Retinal pigment epithelial cell (primary cell): Measurements from ENCODE around the gene GSTM3.

ENCODE experiments used
- DNase-seq: peaks from one replicate; pipeline ENCODE4 v3.0.0-alpha.2; 2010; ENCODE audit warnings: low read depth
- H3K4me3 ChIP-seq: 2 replicates; pipeline ENCODE4 v1.5.1; 2011; ENCODE audit warnings: mild to moderate bottlenecking, low read length, control low read depth, moderate library complexity
- TF ChIP-seq, protein P1 (sequence below): conservative IDR thresholded peaks from 2 replicates; pipeline ENCODE4 v1.5.1; 2011; ENCODE audit warnings: low read depth, low read length, control low read depth, inconsistent platforms

Gene GSTM3

DNA sequence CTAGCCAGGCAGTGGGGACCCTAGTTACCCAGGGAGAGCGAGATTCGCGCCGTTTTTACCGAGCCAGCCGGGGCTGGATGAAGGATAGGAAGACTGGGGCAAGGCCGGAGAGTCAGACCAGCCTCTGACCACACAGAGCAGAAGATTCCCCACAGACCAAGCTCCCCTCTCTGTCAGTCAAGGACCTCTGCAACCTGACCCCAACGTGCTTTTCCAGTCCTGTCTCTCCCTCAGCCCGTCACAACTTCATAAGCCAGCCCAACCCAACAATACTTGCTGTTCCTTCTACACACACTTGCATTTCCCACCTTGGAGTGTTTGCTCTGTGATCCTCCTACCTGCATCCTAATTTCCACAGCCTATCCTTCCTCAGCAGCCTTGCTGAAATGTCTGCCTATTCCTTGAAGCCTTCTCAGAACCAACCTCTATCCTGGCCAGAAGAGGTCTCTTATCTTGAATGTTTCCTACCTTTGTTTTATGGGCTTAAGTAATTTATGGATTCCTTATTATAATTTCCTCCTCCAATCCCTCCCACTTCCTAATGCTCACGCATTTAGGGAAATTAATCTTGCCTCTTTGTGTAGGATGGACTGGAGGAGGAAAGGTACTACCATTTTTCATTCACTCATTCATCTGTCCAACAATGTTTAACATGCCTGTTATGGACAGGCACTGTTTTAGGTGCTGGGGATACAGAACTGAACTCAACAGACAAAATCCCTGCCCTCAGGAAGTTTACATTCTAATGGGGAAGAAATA, at the start of gene GSTM3:
TSS of gene GSTM3 (minus strand) at position 424 of the 759 bp plus-strand sequence. CDS start 751 bp downstream, outside the sequence.
- no peak for DNase-seq
- TF ChIP-seq, protein P1, sequence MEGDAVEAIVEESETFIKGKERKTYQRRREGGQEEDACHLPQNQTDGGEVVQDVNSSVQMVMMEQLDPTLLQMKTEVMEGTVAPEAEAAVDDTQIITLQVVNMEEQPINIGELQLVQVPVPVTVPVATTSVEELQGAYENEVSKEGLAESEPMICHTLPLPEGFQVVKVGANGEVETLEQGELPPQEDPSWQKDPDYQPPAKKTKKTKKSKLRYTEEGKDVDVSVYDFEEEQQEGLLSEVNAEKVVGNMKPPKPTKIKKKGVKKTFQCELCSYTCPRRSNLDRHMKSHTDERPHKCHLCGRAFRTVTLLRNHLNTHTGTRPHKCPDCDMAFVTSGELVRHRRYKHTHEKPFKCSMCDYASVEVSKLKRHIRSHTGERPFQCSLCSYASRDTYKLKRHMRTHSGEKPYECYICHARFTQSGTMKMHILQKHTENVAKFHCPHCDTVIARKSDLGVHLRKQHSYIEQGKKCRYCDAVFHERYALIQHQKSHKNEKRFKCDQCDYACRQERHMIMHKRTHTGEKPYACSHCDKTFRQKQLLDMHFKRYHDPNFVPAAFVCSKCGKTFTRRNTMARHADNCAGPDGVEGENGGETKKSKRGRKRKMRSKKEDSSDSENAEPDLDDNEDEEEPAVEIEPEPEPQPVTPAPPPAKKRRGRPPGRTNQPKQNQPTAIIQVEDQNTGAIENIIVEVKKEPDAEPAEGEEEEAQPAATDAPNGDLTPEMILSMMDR: peak; percentile 6
- peak within 1 kb of the TSS; percentile 74 for H3K4me3 ChIP-seq

DNA sequence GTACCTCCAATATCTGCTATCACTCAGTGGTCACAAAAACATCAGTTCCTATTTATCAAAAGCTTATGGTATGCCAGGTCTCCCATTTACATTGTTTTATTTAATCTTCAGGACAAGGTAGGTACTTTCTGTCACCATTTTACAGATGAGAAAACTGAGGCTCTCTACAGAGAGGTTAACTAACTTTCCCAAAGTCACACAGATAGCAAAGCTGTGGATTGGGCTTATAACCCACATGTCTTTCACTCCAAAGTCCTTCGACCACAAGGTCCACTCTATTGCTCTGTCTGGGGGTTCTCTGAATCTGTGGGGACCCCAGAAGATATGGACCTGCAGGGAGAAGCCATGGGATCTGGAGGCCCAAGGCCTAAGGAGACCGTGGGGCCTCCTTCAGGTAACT, 49.5 kb upstream of the GSTM3 start:
- TF ChIP-seq, protein P1: no peak
- no peak for DNase-seq
- H3K4me3 ChIP-seq: no peak overlapping the region

DNA sequence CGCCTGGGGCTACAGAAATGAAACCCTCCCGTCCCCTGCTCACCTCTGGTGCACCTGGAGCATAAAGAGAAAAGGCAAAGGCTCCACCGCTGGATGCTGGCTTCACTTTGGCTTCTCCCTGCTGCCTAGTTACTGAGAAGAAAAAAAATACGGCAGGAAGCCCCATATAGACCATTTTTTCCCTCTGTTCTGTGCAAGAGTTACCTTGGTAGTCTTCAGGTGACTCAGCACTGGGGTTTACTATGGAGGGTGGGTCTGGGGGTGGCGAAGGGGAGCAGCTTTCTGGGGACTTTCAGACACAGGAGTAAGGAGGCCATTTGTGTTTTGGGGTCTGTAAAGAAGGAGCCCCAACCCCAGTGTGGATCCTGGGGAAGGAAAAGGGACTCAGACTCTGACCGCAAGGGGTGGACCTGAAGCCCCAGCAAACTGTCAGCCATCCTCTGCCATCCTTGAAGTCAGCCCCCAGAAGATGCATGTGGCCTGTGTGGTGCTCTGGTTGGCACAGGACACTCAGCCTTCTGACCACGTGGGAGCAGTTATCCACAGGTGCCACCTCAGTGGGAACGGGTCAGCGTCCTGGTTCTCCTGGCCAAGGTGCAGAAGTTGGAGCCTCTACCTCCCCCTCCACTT, 48.8 kb upstream of the GSTM3 start:
- TF ChIP-seq, protein P1: no peak
- DNase-seq: no peak
- H3K4me3 ChIP-seq: no peak overlapping the region

DNA sequence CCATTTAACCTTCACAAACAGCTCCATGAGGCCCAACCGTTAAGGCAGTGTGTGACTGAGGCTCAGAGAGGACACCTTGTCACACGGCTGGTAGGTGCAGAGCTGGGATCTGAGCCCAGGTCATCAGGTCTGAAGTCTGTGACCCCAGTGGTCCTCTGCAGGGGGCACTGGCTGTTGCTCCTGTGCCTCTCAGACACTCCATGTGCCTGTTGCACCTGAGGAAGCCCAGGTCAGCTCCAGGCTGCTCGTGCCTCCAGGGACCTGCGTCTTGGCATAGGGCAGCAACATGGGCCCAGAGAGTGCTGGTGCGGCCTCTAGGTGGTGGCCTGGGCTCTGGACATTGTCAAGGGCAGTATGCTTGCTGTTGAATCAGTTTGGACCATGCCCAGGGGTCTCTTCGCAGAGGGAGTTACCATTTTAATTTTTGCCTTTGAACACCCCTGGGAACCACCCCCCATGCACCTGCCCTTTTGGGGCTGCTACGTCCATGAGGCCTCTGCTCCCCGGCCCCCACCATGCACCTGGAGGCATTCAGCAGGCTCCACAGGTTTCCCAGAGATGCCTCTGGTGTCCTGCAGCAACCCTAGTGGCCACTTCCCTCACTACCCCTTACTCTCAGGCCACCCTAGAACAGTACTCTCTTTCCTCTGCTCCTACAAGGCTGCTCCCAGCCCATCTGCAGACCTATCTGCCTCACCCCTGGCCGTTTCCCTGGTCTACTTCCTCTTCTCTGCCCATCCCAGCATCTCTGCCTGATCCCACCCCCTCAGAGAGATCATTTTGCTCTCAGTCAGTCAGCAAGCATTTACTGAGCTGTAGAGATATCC, 48.1 kb upstream of the GSTM3 start:
- H3K4me3 ChIP-seq: no peak overlapping the region
- TF ChIP-seq, protein P1: peak; percentile 68
- DNase-seq: no peak

DNA sequence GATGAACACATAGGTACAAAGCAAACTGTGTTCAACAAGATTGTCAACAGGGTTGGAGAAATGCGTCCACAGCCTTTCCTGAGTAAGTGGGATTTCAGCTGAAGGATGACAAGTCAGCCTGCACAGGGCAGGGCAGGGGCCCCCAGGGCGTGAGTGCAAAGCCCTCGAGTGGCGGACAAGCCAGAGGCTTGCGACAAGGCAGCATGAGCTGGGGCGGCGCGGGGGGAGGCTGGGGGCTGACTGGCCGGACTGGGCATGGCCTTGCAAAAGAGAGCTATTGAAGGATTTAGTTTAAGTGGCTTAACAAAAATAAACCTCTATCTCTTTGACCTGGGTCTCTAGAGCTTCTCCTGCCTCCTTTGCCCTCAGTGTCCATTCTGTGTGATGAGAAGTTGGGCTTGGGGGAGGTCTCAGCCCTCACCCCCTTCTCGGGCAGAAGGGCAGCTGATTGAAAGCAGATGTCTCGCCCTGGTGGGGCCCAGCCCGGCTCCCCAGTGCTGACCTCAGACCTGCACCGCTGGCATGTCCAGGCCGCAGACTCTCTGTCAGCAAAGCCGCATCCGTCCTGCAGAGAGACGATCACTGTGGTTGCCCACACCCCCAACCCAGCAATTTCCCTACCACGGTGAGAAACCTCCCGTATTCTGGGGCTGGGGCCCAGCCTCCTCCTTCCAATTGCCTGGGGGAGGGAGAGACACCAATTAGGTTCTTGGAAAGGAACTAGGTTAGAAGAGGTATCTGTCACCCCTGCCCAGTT, 47.2 kb upstream of the GSTM3 start:
- H3K4me3 ChIP-seq: no peak overlapping the region
- DNase-seq: no peak
- TF ChIP-seq, protein P1: no peak

DNA sequence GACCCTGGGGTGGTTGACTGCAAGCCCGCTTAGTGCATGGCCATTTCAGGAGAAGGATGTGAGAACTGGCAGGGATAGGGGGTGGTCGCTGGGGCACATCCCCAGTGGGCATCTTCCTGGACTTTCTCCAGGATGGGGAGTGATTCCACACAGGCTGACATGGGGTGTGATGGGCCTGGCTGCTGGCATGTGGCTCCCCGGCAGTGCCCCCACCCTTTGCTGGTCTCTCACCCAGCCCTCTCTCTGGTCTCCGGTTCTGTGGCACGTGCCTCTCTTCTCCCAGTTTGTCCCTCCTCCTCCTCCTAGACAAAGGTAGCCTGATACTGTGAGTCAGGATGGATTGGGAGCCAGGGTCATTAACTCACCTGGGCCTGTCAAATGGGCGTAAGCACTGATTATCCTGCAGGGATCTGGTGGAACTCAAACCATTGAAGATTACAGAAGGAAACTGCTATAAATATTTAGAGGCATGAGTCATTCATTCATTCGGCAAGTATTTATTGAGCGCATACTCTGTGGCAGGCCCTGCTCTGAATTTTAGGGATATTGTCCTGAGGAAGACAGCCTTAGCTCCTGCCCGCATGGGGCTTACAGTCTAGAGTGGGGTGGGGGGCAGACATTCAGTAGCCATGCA, 46.5 kb upstream of the GSTM3 start:
- no peak overlapping the region for H3K4me3 ChIP-seq
- TF ChIP-seq, protein P1: no peak
- no peak for DNase-seq
